ENCODE results near the gene GTF2A1L. TPM values are rescaled to one million over a fixed set of nuclear protein-coding genes. Genes with fewer than 3 reads are reported as not detected.

Gene GTF2A1L, protein sequence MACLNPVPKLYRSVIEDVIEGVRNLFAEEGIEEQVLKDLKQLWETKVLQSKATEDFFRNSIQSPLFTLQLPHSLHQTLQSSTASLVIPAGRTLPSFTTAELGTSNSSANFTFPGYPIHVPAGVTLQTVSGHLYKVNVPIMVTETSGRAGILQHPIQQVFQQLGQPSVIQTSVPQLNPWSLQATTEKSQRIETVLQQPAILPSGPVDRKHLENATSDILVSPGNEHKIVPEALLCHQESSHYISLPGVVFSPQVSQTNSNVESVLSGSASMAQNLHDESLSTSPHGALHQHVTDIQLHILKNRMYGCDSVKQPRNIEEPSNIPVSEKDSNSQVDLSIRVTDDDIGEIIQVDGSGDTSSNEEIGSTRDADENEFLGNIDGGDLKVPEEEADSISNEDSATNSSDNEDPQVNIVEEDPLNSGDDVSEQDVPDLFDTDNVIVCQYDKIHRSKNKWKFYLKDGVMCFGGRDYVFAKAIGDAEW
- not detected in 2 replicates for total RNA-seq

- Mint-ChIP-seq H3K9me3 (no peaks in the 10 kb centered on the region), H3K36me3 (ENCODE audit: low read depth) (no peaks in the 10 kb centered on the region), H3K27me3 (peaks cover 2% of the 10 kb centered on the region), H3K4me3 (no peak within 1 kb of the TSS), H3K27ac (no peak within 1 kb of the TSS), H3K4me1 (no peaks in the 10 kb centered on the region)
- no peak for DNase-seq
- intact Hi-C loops (cut with micrococcal nuclease), result no loop called here
Measured at GRCh38 chr2:48617618-48618017, at the start of gene GTF2A1L. Gene GTF2A1L, plus strand, starts transcription at chr2:48617856. Its CDS starts 19 bp downstream, at chr2:48617875.

- H3K27ac Mint-ChIP-seq, result no peak overlapping the region
- no peak for DNase-seq
- no peaks in the 10 kb centered on the region for H3K36me3 Mint-ChIP-seq (ENCODE audit: low read depth)
- intact Hi-C loops (cut with micrococcal nuclease), result no loop called here
- peaks cover 1% of the 10 kb centered on the region for H3K27me3 Mint-ChIP-seq
- no peak overlapping the region for H3K4me3 Mint-ChIP-seq
- H3K4me1 Mint-ChIP-seq, result peaks cover 3% of the 10 kb centered on the region
- no peaks in the 10 kb centered on the region for H3K9me3 Mint-ChIP-seq
Measured at GRCh38 chr2:48568547-48568946, 49.1 kb upstream of the GTF2A1L start.

DNA sequence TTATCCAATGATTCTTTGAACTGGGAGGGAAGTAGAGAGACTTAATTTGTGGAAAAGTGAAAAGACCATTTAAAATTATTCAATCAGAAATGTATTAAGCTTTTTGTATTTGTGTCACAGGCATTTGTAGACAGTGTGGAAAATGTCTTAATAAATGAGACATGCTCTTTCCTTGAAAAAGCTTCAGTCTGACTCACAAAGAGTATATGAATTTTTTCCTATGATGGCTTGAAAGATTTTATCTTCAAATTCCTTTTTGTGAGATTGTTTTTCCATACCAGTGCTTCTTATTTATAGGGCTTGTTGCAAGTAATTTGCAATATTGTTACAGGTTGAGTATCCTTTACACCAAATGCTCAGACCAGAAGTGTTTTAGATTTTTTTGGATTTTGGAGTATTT, 48.2 kb upstream of the GTF2A1L start:
- Mint-ChIP-seq H3K4me1 (peaks cover 3% of the 10 kb centered on the region), H3K27me3 (peaks cover 1% of the 10 kb centered on the region), H3K4me3 (no peak overlapping the region), H3K36me3 (ENCODE audit: low read depth) (no peaks in the 10 kb centered on the region), H3K27ac (no peak overlapping the region), H3K9me3 (no peaks in the 10 kb centered on the region)
- intact Hi-C loops (cut with micrococcal nuclease), result no loop called here
- DNase-seq, result no peak

DNA sequence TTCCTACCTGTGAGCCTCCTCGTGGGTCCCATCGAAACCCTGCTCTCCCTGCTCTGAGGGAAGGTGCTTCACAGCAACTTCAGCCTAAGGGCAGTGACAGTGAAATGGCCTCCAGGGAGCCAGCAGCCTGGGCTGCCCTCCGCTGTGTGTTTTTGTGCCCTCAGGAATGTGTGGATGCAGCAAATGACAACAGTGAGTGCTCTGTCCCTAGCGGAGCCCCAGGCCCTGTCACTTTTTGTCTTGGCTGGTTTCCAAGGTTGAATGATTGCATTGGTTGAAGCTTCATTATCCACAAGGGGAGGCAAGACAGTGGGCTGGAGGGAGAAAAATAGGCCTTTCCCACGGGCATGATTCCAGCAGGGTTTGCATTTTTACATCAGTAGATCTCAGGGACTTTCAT, 44.8 kb upstream of the GTF2A1L start:
- intact Hi-C loops (cut with micrococcal nuclease), result no loop called here
- no peak for DNase-seq
- no peak overlapping the region for H3K27ac Mint-ChIP-seq
- no peaks in the 10 kb centered on the region for H3K36me3 Mint-ChIP-seq (ENCODE audit: low read depth)
- peaks cover 8% of the 10 kb centered on the region for H3K4me1 Mint-ChIP-seq
- peaks cover 1% of the 10 kb centered on the region for H3K27me3 Mint-ChIP-seq
- H3K9me3 Mint-ChIP-seq, result no peaks in the 10 kb centered on the region
- no peak overlapping the region for H3K4me3 Mint-ChIP-seq

DNA sequence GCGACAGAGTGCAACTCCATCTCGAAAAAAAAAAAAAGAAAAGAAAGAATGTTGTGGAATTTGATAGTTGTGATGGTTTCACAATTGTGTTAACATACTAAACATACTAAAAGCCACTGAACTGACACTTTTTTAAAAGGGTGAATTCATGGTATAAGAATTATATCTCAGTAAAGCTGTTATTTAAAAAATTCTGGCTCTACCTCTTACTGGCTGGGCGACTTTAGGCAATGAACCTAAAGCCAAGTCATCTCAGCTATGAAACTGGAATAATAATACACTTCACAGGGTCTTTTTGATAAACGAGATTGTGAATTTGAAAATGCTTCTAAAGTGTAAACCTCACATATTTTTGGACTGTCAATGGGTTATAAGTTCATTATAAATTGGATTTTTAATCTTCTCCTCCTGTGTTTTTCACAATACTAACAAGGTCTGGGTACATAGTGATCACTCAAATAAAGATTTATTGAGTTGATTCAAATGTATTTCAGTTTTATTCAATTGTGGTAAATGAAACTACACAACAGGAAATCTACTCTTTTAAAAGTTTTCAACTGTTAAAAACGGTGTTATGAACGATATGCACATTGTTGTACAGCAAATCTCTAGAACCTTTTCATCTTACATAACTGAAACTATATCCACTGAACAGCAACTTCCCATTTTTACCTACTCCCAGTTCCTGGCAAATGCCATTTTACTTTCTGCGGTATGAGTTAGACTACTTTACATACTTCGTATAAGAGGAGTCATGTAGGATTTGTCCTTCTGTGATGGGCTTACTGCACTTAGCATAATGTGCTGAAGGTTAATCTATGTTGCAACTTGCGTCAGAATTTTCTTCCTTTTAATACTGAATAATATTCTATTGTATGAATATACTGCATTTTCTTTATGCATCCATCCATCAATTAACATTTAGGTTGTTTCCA, 43.0 kb upstream of the GTF2A1L start:
- no peak for DNase-seq
- Mint-ChIP-seq H3K9me3 (no peaks in the 10 kb centered on the region), H3K4me1 (peaks cover 5% of the 10 kb centered on the region), H3K4me3 (no peak overlapping the region), H3K27me3 (no peaks in the 10 kb centered on the region), H3K36me3 (ENCODE audit: low read depth) (no peaks in the 10 kb centered on the region), H3K27ac (no peak overlapping the region)
- intact Hi-C loops (cut with micrococcal nuclease), result no loop called here

DNA sequence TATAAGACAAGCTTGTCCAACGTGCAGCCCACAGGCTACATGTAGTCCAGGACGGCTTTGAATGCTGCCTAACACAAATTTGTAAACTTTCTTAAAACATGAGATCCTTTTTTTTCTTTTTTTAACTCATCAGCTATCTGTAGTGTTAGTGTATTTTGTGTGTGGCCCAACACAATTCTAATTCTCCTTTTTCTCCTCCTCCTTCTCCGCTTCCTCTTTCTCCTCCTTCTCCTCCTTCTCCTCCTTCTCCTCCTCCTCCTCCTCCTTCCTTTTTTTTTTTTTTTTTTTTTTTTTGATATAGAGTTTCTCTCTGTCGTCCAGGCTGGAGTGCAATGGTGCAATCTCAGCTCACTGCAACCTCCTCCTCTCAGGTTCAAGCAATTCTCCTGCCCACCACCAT, 39.3 kb upstream of the GTF2A1L start:
- Mint-ChIP-seq H3K9me3 (no peaks in the 10 kb centered on the region), H3K4me3 (no peak overlapping the region), H3K36me3 (ENCODE audit: low read depth) (no peaks in the 10 kb centered on the region), H3K4me1 (peaks cover 5% of the 10 kb centered on the region), H3K27me3 (no peaks in the 10 kb centered on the region), H3K27ac (no peak overlapping the region)
- intact Hi-C loops (cut with micrococcal nuclease), result no loop called here
- DNase-seq, result no peak

DNA sequence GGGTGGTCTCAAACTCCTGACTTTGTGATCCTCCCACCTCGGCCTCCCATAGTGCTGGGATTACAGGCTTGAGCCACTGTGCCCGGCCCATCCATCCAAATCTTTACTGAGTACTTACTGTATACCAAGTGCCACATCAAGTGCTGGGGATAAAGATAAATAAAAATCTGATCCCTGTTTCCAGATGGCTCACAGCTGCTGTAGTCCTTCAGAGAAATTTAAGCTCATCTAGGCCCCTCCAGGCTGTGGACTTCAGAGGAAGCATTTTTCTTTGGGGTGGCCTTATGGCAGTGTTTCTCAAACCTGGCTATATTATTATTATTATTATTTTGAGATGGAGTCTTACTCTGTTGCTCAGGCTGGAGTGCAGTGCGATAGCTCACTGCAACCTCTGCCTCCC, 33.7 kb upstream of the GTF2A1L start:
- H3K36me3 Mint-ChIP-seq (ENCODE audit: low read depth), result no peaks in the 10 kb centered on the region
- H3K27ac Mint-ChIP-seq, result no peak overlapping the region
- DNase-seq, result no peak
- intact Hi-C loops (cut with micrococcal nuclease), result no loop called here
- peaks cover 6% of the 10 kb centered on the region for H3K4me1 Mint-ChIP-seq
- no peak overlapping the region for H3K4me3 Mint-ChIP-seq
- no peaks in the 10 kb centered on the region for H3K27me3 Mint-ChIP-seq
- no peaks in the 10 kb centered on the region for H3K9me3 Mint-ChIP-seq

GRCh38 chr2:48584551-48584950, 33.1 kb upstream of the GTF2A1L start:
- H3K27ac Mint-ChIP-seq, result no peak overlapping the region
- H3K4me3 Mint-ChIP-seq, result no peak overlapping the region
- H3K27me3 Mint-ChIP-seq, result no peaks in the 10 kb centered on the region
- no peak for DNase-seq
- H3K9me3 Mint-ChIP-seq, result no peaks in the 10 kb centered on the region
- intact Hi-C loops (cut with micrococcal nuclease), result no loop called here
- H3K4me1 Mint-ChIP-seq, result peaks cover 6% of the 10 kb centered on the region
- H3K36me3 Mint-ChIP-seq (ENCODE audit: low read depth), result no peaks in the 10 kb centered on the region

DNA sequence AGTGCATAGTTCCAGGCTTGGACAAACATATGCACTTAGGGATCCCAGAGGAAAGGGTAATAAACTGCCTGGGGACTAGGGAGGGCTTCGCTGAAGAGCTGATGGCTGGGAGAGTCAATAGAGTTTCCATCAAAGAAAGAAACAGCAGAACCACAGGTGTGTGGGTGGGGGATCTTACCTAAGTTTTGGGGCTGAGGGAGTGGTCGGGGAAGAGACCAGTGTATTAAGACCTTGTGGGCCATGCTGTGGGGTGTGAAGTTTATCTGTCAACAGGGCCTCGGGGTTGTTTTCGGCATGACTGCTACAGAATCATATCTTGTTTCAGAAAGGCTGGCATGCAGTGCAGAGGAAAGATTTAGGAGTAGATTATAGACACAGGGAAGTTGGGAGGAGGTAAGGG, 31.2 kb upstream of the GTF2A1L start:
- Mint-ChIP-seq H3K4me1 (peaks cover 6% of the 10 kb centered on the region), H3K27ac (no peak overlapping the region), H3K36me3 (ENCODE audit: low read depth) (no peaks in the 10 kb centered on the region), H3K27me3 (no peaks in the 10 kb centered on the region), H3K9me3 (no peaks in the 10 kb centered on the region), H3K4me3 (no peak overlapping the region)
- intact Hi-C loops (cut with micrococcal nuclease), result no loop called here
- no peak for DNase-seq

GRCh38 chr2:48587560-48587959, 30.1 kb upstream of the GTF2A1L start:
- DNase-seq, result no peak
- Mint-ChIP-seq H3K27ac (no peak overlapping the region), H3K27me3 (no peaks in the 10 kb centered on the region), H3K9me3 (no peaks in the 10 kb centered on the region), H3K36me3 (ENCODE audit: low read depth) (no peaks in the 10 kb centered on the region), H3K4me1 (peaks cover 6% of the 10 kb centered on the region), H3K4me3 (no peak overlapping the region)
- intact Hi-C loops (cut with micrococcal nuclease), result no loop called here

GRCh38 chr2:48587961-48588360, 29.7 kb upstream of the GTF2A1L start:
- no peak for DNase-seq
- no peaks in the 10 kb centered on the region for H3K36me3 Mint-ChIP-seq (ENCODE audit: low read depth)
- H3K4me3 Mint-ChIP-seq, result no peak overlapping the region
- H3K27ac Mint-ChIP-seq, result no peak overlapping the region
- no peaks in the 10 kb centered on the region for H3K9me3 Mint-ChIP-seq
- no peaks in the 10 kb centered on the region for H3K27me3 Mint-ChIP-seq
- H3K4me1 Mint-ChIP-seq, result peaks cover 6% of the 10 kb centered on the region
- intact Hi-C loops (cut with micrococcal nuclease), result no loop called here

DNA sequence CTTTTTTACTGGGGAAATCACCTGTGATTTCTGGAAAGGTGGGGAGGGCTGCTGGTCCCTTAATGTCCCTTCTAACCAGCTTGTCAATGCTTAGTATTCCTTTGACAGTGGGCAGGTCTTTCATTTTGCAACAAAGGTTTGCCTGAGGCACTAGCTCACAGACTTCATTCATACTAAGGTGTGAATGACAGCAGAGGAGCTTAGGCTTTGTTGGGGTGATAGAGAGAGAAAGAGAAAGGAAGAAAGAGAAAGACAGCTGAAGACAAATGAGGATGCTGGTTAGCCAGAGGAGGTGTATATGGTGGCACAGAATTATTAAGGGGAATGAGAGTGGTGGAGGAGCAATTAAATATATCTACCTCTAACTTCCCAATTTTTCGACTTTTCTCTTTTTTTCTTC, 28.9 kb upstream of the GTF2A1L start:
- Mint-ChIP-seq H3K4me3 (no peak overlapping the region), H3K9me3 (no peaks in the 10 kb centered on the region), H3K27me3 (no peaks in the 10 kb centered on the region), H3K27ac (no peak overlapping the region), H3K4me1 (peaks cover 6% of the 10 kb centered on the region), H3K36me3 (ENCODE audit: low read depth) (no peaks in the 10 kb centered on the region)
- DNase-seq, result no peak
- intact Hi-C loops (cut with micrococcal nuclease), result no loop called here

- intact Hi-C loops (cut with micrococcal nuclease), result no loop called here
- no peak for DNase-seq
- Mint-ChIP-seq H3K27ac (no peak overlapping the region), H3K4me3 (no peak overlapping the region), H3K9me3 (no peaks in the 10 kb centered on the region), H3K4me1 (peaks cover 6% of the 10 kb centered on the region), H3K36me3 (ENCODE audit: low read depth) (no peaks in the 10 kb centered on the region), H3K27me3 (no peaks in the 10 kb centered on the region)
Measured at GRCh38 chr2:48589170-48589767, 28.4 kb upstream of the GTF2A1L start.

GRCh38 chr2:48590017-48590416, 27.6 kb upstream of the GTF2A1L start:
- Mint-ChIP-seq H3K9me3 (no peaks in the 10 kb centered on the region), H3K4me1 (peaks cover 6% of the 10 kb centered on the region), H3K27ac (no peak overlapping the region), H3K36me3 (ENCODE audit: low read depth) (no peaks in the 10 kb centered on the region), H3K4me3 (no peak overlapping the region), H3K27me3 (no peaks in the 10 kb centered on the region)
- no peak for DNase-seq
- intact Hi-C loops (cut with micrococcal nuclease), result no loop called here
